HG03175 (cell line): ENCODE results near the gene MAP4K4.

Experiments
- ATAC-seq: cut with Tn5 transposase; IDR thresholded peaks from one replicate; pipeline ENCODE4 v1.9.1; 2021; ENCODE audit warnings: mild to moderate bottlenecking, moderate library complexity; ENCODE audit not compliant: unreplicated experiment

MAP4K4 gene

GRCh38 chr2:101830555-101830954 is 133.0 kb downstream of the MAP4K4 start:
- no peak for ATAC-seq

GRCh38 chr2:101831351-101831865 is 133.9 kb downstream of the MAP4K4 start:
- no peak for ATAC-seq

- no peak for ATAC-seq
Observed at GRCh38 chr2:101832114-101832513, 134.6 kb downstream of the MAP4K4 start.

DNA sequence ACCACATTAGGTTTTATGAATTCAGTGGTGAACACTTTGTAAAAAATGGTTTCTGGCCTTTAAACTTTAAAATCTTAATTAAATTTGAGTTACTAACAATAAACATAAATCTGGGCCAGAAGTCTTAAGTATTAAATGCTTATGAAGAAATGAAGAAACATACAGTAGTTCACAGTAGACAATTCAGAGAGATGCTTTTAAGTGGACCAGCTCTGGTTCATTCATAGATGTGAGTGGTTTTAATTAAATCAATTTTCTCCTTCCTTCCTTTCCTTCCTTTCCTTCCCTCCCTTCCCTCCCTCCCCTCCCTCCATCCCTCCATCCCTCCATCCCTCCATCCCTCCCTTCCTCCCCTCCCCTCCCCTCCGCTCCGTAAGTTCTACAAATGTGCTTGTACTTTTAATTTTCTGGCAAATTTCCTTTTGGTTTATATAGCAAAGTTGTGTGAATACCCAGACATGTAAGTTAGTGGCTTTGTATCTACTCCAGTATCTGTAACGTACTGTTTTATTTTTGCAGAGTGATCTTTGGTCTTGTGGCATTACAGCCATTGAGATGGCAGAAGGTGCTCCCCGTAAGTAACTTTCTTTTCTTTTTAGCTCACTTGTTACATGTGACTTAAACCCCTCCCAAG is 136.5 kb downstream of the MAP4K4 start:
- no peak for ATAC-seq

DNA sequence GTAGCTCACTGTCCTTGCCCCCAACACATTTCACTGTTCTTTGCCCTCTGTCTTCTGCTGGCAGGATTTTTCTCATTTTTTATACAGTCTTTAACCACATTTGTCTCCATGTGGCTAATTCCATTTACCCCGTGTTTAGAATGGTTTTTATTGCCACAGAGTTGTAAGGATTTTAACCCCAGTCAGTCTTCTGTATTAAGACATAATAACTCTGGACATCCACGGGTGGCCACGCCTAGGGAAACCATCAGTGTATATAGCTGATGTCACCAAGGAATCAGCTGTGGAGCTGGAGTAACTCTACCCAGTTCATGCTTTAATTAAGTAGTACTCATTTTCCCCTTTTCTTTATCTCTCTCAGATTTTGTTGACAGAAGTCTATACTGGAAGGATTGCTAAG is 139.8 kb downstream of the MAP4K4 start:
- no peak for ATAC-seq

DNA sequence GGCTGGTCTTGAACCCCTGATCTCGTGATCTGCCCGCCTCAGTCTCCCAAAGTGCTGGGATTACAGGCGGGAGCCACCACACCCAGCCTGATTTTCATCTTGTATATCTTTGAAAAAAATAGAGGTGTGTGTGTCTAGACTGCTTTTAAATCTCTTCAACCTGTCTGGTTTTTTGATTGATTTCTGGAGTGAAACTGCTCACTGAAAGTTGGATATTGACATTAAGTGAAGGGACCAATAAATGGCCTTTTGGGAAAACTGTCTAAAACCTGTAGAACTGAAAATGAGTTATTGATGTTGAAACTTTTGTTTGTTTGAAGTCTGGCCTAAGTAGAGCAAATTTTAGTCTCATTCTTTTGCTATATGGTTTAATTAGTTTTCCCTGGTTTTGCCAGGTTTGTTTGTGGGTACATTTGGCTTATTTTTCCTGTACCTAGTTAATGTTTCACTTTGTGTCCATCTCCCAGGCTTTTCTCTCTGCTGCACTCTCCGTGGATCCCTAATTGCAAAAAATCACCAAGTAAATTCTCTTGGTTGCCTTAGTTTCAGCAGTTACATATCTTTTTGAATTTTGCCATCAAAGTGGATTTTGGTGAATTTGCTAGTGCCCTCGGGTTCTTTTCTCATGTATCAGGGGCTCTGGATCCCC is 144.3 kb downstream of the MAP4K4 start:
- ATAC-seq: no peak

DNA sequence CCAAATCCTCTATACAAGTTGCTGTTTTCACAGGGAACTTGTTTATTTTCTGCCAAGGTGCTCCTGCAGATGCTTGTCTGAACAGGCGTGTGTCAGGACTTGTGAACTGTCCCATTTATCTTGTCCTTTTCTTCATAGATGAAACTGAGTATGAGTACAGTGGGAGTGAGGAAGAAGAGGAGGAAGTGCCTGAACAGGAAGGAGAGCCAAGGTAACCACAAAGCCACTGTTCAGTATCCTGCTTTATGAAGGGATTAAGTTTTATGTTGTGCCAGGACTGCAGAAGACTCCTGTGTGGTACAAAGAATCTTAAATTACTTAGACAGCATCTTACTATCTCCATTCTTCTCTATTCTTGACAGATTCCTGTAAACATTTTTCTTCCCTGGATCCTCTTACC is 145.0 kb downstream of the MAP4K4 start:
- ATAC-seq: no peak

GRCh38 chr2:101843048-101843447 is 145.5 kb downstream of the MAP4K4 start:
- no peak for ATAC-seq

- no peak for ATAC-seq
Observed at GRCh38 chr2:101843471-101843870, 146.0 kb downstream of the MAP4K4 start.

GRCh38 chr2:101844055-101844635 is 146.6 kb downstream of the MAP4K4 start:
- ATAC-seq: no peak

GRCh38 chr2:101846973-101847372 is 149.5 kb downstream of the MAP4K4 start:
- ATAC-seq: no peak

GRCh38 chr2:101847661-101848339 is 150.3 kb downstream of the MAP4K4 start:
- ATAC-seq: no peak

DNA sequence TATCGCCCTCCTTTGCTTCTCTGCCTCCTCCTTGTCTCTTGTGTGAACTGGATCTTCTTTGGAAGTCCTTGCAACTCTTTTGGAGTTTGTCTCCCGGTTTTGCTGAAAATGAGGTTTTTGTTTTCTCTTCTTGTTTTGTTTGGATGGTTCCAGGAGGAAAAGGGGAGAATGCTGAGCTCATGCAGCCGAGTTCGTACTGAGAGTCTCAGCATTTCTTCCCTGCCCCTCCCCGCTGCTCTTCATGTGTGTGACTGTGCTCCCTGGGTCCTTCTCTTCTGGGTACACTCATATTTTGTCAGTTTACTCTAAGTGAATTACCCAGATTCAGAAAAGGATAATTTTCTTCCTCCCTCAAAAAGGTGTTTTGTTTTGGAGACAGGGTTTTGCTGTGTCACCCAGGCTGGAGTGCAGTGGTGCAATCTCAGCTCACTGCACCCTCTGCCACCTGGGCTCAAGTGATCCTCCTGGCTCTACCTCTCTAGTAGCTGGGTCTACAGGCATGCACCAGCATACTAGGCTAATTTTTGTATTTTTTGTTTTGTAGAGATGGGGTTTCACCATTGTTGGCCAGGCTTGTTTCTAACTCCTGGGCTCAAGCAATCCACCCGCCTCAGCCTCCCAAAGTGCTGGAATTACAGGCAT is 151.4 kb downstream of the MAP4K4 start:
- no peak for ATAC-seq

DNA sequence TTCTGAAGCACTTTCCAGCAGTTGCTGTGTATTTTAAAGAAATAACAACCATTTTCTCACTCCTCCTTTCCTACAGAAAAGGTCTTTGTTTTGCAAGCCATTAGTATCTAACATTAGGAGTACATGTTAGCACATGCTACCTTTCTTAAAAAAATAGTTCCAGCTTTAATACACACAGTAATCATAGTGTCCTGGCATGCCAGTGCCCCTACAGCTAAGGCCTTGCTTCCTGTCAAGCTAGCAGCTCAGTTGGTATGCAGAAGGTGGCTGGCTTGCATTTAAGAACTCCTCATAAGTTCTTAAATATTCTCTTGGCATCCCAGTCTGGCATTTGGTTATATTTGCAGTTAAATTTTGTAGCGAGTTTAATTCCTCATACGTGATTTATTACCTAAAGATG is 152.9 kb downstream of the MAP4K4 start:
- ATAC-seq: no peak

DNA sequence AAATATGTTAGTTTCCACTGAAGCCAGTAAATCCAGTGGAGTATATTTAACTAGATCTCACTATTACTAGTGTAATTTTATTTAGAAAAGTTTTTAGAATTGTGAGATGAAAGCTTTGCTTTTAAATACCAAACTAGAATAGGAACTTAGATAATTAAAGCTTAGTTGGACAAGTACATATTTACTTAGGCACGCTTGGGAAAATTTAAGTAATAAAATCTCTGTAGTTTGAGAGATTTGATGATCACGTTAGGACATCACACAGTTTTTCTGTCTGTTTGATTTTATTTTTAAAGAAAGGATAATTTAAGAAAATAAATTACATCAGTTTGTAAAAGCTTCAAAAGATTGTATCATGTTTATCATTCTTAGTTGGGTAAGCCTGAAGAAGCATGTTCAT is 153.5 kb downstream of the MAP4K4 start:
- ATAC-seq: no peak

DNA sequence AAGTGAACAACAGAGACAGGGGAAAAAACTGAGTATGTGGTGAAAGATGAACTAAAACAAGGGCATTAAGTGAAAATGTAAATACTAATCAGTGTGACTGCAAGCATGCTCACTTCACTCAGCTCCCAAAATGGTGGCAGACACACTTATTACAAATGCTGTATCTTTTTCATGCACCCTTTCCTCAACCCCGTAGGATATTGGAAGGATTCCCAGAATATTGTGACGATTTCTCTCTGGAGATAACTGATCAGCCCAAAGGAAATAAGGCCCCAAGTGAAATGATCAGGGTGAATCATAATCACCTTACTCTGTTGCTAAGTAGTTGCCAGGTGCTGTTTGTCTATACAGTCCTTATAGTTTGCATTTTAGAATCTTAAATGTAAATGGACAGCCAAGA is 155.3 kb downstream of the MAP4K4 start:
- no peak for ATAC-seq

- no peak for ATAC-seq
Observed at GRCh38 chr2:101854877-101855276, 157.4 kb downstream of the MAP4K4 start.

- ATAC-seq: no peak
Observed at GRCh38 chr2:101855776-101856175, 158.3 kb downstream of the MAP4K4 start.

- ATAC-seq: no peak
Observed at GRCh38 chr2:101858246-101858645, 160.7 kb downstream of the MAP4K4 start.

- ATAC-seq: no peak
Observed at GRCh38 chr2:101858910-101859309, 161.4 kb downstream of the MAP4K4 start.

- ATAC-seq: no peak
Observed at GRCh38 chr2:101859604-101860003, 162.1 kb downstream of the MAP4K4 start.
